ENCODE data around the gene COL27A1.

COL27A1 gene

DNA sequence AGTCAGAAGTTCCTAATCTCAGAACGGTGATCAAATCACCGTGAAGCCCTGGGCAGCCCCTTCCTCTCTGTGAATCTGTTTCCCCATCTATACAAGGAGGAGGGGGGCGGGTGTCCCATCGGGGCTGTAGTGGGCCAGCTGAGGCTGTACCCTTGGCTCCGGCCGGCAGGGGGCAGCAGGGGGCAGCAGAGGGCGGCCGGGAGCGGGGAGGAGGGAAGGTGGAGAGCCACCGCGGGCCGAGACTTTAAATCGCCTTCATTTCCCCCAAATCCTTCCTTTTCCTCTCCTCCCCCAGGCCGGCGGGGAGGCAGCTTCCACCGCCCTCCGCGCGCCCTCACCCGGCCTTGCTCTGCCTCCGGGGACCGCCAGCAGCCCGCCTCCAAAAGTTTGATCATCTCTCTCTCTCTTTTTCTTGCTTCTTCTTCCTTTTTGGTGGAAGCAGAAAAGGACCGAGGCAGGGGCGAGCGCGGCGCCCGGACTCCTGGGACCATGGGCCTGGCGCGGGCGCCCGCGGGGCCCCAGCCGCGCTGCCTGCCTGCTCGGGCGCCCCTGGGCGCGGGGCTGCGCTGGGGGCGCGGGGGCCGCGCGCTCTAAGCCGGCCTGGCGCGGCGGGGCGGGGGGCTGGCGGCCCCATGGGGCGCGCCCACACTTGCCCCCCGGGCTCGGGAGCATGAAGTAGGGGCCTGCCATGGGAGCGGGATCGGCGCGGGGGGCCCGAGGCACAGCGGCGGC is at the start of gene COL27A1:
Gene COL27A1, plus strand, starts transcription at position 275 of the 732 bp plus-strand sequence. Its CDS starts 414 bp downstream, at position 689.
- peak; percentile 64 to 69 for DNase-seq (ENCODE audit: extremely low read depth in 1 of 2, low read depth in 1 of 2)

DNA sequence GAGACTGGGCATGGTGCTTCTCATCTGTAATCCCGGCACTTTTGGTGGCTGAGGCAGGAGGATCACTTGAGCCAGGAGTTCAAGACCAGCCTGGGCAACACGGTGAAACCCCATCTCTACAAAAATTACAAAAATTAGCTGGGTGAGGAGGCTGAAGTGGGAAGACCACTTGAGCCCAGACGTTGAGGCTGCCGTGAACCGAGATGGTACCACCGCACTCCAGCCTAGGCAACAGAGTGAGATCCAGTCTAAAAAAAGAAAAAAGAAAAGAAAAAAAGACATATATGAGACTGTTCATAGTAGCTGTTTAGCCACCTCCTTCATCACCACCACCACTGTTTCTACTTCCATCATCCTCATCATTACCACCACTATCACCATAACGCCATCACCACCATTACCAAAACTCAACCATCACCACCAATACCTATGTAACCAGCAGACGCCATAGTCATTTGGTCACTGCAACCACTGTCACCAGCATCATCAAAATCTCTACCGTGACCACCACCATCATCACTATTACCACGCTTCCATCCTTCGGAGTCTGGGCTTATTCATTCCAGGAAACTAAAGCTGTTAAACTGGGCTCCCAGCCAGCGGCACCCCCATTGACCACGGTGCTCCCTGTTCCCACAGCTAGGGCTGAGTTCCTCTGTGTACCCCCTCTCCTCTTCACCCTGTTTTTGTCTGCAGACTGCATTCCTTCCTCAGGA is 47.9 kb upstream of the COL27A1 start:
- DNase-seq (ENCODE audit: extremely low read depth in 1 of 2, low read depth in 1 of 2): no peak

DNA sequence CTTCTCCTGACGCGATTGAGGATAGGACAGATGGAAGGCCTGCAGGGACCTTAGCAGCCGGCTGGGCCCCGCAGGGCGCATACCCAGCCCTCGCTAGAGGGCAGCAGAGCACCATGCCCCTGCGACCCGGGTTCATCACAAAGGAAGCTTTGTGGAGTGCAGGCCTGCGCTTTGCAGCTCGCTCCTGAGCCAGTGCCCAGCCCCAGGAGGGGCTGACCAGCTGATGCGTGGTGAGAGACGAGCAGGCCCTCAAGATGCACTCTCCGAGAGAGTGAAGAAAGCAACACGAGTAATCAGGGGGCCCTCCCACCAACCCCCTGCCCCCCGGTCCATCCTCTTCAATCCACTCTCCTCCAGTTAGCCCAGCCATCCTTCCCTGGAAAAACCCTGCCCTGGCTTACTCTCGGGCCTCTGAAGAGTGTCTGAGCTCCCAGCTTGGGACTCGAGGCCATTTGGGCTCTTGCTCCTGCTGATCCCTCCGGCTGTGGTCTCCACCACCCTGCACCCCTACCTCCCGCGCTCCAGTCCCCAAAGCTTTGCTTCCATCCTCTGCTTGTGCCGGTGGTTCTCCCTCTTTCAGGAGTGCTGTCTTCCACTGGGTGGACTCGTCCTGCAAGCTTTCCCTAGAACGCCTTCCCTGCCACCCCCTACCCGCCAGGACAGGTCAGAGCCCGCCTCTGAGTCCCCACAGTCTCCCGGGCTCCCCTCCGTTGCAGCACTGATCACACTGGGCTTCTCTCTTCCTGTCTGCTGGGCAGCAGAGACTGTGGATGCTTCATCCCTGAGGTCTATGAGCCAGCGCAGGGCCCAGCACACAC is 47.1 kb upstream of the COL27A1 start:
- DNase-seq (ENCODE audit: extremely low read depth in 1 of 2, low read depth in 1 of 2): peak; percentile 32 to 33

DNA sequence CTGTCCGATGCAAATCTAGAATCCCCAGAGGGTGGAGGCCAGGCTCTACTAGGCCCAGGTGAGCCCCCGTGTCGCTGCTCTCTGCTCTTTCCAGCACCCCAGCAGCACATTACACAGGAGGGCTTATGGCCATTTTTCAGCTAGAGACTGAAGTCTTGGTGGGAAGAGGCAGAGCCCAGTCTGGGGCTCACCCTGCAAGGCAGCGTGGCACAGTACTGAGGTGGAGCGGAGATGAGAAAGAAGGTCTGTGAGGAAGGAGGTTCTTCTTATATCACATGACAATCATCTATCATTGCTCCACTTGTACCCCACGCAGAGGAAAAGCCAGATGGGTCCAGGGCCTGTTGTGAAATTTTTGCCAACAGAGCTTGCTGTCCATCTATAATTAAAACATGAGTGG is 46.2 kb upstream of the COL27A1 start:
- no peak for DNase-seq (ENCODE audit: extremely low read depth in 1 of 2, low read depth in 1 of 2)

DNA sequence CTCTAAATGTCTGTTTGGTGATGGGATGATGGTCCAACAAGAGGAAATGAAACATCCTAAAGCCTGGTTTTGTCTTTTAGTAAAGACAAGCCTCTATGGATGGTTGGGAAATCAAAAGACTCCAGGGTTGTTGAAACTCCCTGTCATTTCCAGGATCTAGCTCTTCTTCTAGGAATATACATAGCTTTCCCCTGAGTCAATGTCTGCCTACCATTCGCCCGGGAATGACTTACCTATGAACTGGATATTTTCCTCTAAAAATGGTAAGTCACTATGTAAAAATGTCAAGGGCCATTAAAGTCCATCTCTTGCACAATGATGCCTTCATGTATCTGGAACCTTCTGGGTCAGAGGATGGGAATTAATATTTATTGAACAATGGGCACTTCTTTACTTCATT is 45.2 kb upstream of the COL27A1 start:
- DNase-seq (ENCODE audit: extremely low read depth in 1 of 2, low read depth in 1 of 2): no peak

DNA sequence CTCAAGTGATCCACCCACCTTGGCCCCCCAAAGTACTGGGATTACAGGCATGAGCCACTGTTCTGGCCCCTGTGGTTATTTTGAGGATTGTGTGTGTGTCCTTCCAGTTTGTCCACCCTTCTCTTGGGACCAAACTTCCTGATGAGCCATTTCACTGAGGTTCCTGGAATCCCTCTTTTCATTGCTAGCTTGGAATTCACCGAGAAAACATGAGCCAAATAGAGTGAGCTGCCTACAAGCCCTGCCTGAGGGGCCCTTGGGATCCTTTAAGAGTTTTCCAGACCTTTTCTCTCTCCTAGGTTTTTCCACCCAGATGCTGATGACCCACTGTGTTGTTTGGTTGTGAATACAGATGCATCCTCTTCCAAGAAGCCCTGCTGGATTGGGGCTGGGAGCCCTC is 43.0 kb upstream of the COL27A1 start:
- no peak for DNase-seq (ENCODE audit: extremely low read depth in 1 of 2, low read depth in 1 of 2)

DNA sequence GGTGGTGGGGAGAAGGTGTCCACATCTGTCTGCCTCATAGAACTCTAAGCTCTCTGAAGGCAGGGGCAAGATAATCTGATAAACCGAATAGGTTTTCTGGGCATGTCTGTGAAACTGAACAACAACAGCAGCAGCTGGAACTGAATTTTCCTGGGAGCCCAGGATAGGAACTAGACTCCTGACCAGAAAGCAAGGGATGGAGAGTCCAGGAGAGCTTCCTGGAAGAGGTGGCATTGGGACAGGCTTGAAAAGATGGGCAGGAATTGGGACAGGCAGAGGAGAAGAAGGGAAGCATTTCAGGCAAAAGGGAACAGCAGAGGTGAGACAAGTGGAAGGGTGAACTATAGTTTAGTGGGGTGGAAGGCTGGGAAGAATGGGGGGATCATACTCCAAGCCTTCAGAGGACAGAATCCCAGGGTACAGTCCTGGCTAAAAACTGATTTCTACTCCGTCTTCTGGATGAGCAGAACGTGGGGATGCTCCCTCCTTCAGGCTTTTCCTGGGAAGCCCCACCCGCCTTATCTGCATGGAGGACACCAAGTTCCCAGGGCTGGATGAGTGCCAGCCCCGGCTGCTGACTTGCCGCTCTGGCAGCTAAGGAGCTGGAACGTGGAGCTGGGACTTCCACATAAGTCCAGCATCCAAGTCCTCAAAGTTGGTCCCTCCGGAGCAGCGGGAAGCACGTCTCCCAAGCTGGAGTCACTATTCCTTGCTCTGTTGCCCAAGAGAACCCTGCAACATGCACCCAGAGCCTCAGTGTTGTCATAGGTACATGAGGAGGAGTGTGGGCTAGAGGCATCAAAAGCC is 42.4 kb upstream of the COL27A1 start:
- DNase-seq (ENCODE audit: extremely low read depth in 1 of 2, low read depth in 1 of 2): no peak

DNA sequence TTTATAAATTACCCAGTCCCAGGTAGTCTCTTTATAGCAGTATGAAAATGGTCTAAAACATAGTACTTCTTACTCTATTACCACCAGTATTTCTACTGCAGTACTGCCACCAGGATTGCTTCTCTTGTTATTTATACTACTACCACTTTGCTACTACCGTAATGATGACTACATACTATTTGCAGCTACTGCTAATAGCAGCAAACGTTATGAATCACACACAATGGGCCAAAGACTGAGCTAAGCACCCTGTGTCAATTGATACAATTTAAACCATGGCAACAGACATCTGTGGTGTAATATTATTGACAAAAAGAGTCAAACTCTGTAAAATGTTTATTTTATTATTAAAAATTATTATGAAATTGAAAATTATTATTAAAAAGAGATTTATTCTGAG is 41.0 kb upstream of the COL27A1 start:
- no peak for DNase-seq (ENCODE audit: extremely low read depth in 1 of 2, low read depth in 1 of 2)

DNA sequence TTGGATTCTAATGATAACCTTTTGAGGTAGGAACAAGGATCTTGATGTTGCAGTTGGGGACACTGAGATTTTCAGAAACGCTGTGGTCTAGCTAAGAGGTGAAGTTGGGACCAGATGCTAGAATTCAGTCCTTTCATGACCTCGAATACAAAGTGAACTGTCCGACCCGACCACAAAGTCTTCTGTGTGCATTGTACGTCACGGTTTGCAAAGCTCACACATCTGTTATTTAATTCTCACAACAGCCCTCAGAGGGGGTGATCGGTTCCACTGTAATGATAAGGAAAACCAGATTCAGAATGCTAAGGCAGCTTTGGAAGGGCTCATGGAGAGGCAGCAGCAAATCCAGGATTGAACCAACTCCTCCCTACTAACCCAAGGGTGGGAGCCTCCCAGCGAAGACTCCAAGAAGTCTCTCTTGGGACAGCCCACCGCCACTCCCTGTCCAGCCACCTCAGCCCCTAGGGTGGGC is 39.6 kb upstream of the COL27A1 start:
- DNase-seq (ENCODE audit: extremely low read depth in 1 of 2, low read depth in 1 of 2): no peak

DNA sequence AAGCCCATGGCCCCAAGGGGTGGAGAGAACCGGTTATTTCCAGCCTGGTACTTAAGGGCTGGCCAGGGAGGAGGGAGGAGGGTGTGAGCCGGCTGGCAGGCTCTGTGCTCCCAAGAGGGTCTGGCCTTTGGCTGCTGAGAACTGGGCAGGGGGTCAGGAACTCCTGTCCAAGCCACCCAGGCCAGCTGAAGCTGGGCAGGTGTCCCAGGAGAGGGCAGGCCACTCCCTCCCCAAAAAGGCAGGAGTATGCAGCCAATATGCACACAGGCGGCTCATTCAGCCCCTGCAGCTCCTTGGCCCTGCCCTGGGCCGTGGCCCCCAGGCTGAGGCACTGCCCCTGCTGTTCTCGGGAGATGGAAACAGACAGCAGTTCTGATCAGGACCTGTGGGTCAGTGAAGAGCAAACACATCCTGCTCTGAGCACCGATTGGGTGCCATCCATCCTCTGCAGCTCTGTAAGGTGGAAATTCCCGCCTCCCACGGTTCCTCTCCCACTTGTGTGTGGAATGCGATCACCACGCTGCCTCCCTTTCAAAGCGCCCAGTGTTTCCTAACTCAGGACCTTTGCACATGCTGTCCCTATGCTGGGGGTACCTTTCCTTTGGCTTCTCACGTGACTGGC is 39.1 kb upstream of the COL27A1 start:
- DNase-seq (ENCODE audit: extremely low read depth in 1 of 2, low read depth in 1 of 2): no peak

DNA sequence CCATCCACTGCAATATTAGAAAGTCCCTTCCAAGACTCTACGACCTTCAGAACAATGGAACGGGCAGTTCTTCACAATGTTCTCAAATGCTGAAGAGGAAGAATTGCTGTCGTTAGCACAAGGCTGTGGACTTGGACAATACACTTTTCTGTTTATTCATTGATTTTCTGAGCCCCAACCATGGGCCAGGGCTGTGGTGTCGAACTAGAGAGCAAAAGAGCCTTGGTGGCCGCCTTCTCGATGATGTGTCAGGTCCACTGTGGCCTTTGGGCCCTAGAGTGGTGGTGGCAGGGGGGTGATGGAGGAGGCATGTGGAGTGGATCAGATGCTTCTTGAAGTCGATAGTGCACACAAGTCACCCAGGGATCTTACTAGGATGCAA is 37.7 kb upstream of the COL27A1 start:
- DNase-seq (ENCODE audit: extremely low read depth in 1 of 2, low read depth in 1 of 2): no peak

DNA sequence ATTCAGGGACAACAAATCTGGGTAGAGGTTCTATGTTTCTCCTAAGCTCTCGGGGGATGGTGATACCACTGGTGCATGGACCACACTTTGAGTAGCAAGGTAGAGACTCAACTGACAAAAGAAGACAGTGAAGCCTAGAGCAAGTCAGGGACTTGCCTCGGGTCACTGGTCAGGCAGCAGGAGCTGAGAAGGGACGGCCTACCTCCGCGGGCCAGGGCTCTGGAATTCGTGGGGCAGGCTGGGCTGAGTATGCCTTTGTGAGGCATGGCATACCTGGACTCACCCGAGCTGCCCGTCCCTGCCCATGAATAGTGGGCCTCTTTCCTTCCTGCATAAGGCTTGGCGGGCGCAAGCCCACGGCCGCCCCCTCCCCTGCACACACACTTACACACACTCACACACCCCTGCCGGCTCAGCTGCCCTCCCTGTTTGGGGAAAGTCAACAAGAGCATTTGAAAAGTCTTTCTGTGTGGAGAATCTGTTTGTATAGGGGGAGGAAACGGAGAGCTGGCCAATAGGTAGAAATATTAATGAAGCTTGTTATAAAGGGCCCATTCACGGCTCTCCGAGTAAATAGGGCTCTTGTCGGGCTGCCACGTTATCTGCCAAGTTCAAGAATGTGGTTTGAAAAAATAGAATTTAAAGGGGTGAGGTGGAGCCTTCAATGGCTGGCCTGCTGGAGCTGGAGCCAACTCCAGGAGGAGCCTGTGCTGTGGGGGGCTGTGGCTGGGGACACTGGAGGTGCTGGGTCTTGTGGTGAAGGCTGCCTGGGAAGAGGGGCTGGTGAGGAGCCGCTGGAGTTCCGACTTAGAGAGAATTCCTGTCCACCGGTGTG is 37.1 kb upstream of the COL27A1 start:
- no peak for DNase-seq (ENCODE audit: extremely low read depth in 1 of 2, low read depth in 1 of 2)

DNA sequence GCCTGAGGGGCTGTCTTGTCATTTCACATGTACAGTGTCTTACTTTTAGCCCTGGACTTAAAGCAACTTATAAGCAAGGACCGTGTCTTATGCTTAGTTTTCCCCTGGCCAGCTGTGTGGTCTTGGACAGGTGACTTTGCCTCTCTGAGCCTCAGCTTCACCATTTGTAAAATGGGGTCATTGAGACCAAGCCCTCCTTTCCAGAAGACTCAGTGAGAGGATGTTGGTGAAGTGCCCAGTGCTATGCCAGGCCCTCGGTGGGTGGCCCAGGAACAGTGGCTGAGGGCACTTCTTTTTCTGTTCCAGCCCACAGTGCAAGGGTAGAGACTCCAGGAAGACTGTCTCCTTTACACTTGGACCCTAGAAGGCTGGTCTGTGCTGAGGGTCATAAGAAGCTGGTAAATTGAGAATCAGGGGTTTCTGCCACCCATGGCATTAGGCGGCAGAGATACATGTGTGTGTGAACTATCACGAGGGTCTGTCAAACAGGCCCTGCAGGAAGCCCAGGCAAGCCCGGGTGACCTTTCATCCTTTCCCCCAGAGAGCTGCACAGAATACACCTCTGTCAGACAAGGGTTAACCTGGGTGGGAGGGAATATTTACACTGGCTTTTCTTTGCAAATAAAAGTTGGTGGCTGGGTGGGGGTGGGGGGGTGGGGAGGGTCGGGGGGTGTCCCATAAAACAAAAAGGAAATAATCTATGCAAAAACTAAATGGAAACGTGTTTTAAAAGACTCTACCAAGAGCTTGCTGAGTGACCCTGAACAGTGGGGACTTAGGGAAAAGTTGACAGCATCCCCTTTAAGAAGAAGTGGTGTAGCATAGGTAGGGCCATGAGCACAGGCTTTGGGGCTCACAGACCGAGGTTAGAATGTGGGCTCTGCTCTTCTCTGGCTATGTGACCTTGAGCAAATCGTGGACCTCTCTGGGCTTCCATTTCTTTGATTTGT is 35.8 kb upstream of the COL27A1 start:
- no peak for DNase-seq (ENCODE audit: extremely low read depth in 1 of 2, low read depth in 1 of 2)

DNA sequence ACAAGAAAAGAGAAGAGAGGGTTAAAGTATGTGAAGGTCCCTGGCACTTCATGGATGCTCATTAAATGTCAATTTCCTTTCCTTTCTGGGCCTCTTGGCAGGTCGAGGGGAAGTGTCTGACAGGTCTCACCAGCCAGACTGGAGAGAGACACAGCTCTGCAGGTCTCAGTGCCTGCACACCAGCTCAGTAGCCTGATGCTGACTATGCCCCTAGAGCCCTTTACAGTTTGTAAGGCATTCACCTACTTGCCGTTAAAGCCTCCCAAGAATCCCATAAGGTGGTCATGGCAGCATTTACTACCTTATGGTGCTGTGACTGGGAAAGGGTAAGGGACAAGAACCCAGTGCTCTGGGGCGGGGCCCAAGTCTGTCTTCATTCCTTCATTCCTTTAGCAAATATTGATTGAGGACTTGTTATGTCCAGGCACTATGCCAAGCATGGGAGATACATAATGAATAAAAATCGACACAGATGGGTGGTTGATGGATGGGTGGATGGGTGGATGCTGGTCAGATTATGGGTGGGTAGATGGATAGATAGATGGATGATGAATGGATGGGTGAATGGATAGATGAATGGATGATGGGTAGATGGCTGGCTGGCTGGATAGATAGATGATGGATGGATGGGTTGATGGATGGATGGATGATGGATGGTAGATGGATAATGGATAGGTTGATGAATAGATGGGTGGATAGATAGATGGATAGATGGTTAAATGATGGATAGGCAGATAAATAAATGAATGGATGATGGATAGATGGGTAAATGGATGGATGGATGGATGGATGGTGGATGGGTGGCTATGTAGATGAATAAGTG is 34.9 kb upstream of the COL27A1 start:
- DNase-seq (ENCODE audit: extremely low read depth in 1 of 2, low read depth in 1 of 2): no peak

DNA sequence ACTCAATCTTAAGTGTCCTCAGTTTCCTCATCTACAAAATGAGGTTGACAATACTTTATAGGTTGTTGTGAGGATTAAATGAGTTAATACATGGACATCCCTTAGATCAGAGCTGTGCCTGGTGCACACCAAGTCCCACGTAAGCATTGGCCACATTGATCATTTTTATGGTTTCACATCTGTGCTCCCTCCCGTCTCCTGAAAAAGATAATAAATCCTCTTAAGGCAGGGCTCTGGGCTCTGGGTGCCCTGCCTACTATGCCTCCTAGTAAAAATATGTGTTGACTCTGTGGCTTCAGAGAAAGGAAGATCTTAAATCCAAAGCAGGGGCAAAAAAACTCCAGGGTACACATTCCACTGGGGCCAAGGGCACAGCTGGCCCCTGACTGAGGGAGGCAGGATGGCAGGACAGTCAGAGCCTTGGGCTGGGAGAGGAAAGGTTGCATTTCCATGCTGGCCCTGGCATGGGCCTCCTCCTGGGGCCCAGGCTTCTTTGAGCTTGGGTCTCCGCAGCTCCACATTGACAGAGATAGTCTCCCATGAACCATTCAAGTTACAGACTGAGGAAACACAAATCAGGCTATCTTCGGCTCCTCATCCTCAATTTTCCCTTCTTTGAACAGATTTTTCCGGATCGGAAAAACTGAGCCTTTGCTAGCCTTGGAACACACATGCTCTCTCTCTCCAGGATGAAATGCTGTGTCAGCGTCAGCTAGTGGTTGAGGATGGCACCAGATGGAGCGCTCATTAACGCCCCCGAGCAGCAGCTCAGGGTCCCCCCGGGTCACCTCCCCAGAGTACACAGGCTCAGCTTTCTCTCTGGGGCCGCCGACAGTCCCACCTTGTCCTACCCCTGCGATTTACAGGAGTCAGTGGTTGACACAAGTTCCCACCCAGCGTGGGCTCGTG is 33.9 kb upstream of the COL27A1 start:
- DNase-seq (ENCODE audit: extremely low read depth in 1 of 2, low read depth in 1 of 2): no peak

All from stimulated activated CD8-positive, alpha-beta memory T cell treated with anti-CD3 and anti-CD28 coated beads, Interleukin-7, amount 100 ng/mL, for 48 hours (primary cell).